ENCODE measurements around the gene TRMT2A. TPM values are rescaled to one million over a fixed set of nuclear protein-coding genes. Genes with fewer than 3 reads are reported as not detected.

Gene TRMT2A
- total and polyA plus RNA-seq, 2 of the 8 experiments (the other 6 are each of a cell fraction or from before 2014, with no cell fraction given) = 44.9 to 50.3 TPM

DNA sequence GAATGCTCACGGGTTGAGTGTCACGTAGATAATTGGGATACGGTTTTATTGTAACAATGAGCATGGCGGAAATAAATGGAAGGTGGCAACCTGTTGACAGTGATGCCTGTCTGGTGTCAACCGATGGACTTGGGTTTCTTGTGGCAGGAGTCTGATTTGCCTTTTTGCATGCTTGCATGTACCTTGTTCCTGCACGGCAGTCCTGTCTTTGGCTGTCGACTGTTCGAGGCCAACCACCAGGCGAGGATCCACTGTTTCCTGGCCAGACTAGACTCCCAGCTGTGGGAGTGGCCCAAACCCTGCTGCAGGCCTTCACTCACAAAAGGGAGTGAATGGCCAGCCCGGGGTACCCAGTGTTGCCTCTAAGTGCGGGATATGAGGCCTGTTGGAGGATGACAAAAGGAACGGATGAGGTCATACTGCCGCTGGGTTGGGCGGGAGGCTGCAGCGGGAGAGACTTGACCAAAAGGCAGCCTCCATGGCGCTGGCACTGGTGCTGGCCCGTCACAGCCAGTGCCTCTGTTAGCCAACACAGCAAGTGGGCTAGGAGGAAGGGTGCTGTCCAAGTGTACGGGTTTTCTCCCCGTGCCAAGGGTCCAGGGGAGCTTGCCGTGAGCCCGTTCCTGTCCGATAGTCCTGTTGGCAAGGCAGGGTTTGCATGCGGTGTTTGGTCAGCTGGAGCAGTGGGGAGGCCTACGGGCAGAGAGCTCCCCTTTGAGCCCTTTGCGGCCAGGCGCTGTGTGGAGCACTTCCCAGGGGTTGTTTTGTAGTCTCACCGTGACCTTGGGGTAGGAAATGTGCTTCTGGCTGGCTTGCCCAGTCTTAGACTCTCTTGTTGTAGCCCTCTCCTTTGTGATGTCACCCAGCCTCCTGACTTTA, 36.0 kb downstream of the TRMT2A start:
- Histone ChIP-seq H3K4me3 (ENCODE audit: extremely low read depth in 1 of 4, insufficient read depth in 2 of 4, low read depth in 3 of 4, low read length in 4 of 4) (peak overlapping the region; percentile 81 to 99 (median 92)), H3K4me2 (ENCODE audit: insufficient read depth in 1 of 2, low read depth in 2 of 2, low read length in 2 of 2) (peak overlapping the region; percentile 87 to 99), H3K14ac (ENCODE audit: insufficient read length) (no peak overlapping the region), H3K18ac (ENCODE audit: extremely low read depth, low read length) (peak overlapping the region; percentile 78; the same call in 1 of the 2 replicates), H2BK15ac (ENCODE audit: low read length) (0 out of 2 replicates have a peak overlapping the region, but pooled peaks have one; percentile 74), H3K23me2 (ENCODE audit: low read depth, low read length) (peaks cover 9% of the 10 kb centered on the region), H4K91ac (replicated peaks; ENCODE audit: insufficient read length, low read length) (peak overlapping the region; percentile 22), H2BK5ac (ENCODE audit: low read depth, low read length) (peak overlapping the region; percentile 89), H3K9ac (replicated peaks in 1 of 4; ENCODE audit: extremely low read depth in 1 of 4, low read depth in 3 of 4, low read length in 3 of 4) (peak overlapping the region; percentile 67 to 98 (median 96)), H2AFZ (ENCODE audit: low read length) (no peak overlapping the region), H4K5ac (ENCODE audit: insufficient read length, low read depth, low read length) (peak overlapping the region; percentile 66), H2BK20ac (ENCODE audit: low read length) (no peak overlapping the region), H2AK5ac (ENCODE audit: low read depth, low read length) (peak overlapping the region; percentile 98), H3K27me3 (replicated peaks in 1 of 4; ENCODE audit: control insufficient read depth in 3 of 4, extremely low read depth in 1 of 4, insufficient read depth in 3 of 4, low read length in 3 of 4) (no peaks in the 10 kb centered on the region), H3K23ac (ENCODE audit: insufficient read length) (no peak overlapping the region), H3K27ac (ENCODE audit: low read depth, low read length) (peak overlapping the region; percentile 79), H4K8ac (ENCODE audit: extremely low read depth, insufficient read depth, low read length) (peak overlapping the region; percentile 94), H3K4ac (replicated peaks; ENCODE audit: insufficient read length, low read depth, low read length) (peak overlapping the region; percentile 46), H3K79me2 (ENCODE audit: control insufficient read depth in 1 of 2, insufficient read depth in 2 of 2, low read length in 2 of 2) (peaks cover 27 to 57% of the 10 kb centered on the region in 2 experiments), H2BK120ac (replicated peaks; ENCODE audit: low read depth, low read length) (no peak overlapping the region), H3K56ac (replicated peaks; ENCODE audit: insufficient read length, low read depth, low read length) (peak overlapping the region; percentile 24), H4K20me1 (replicated peaks in 1 of 2; ENCODE audit: control insufficient read depth in 1 of 2, insufficient read depth in 2 of 2, low read length in 2 of 2) (peaks cover 17 to 34% of the 10 kb centered on the region in 2 experiments), H3K79me1 (ENCODE audit: low read depth, low read length) (peaks cover 23% of the 10 kb centered on the region), H3K4me1 (replicated peaks in 1 of 4; ENCODE audit: control insufficient read depth in 3 of 4, insufficient read depth in 4 of 4, low read length in 3 of 4) (peaks cover 3 to 19% (median 11%) of the 10 kb centered on the region in 4 experiments), H2BK12ac (ENCODE audit: low read depth, low read length) (no peak overlapping the region), H3K9me3 (ENCODE audit: insufficient read depth in 2 of 2, low read depth in 1 of 2, low read length in 1 of 2) (no peaks in the 10 kb centered on the region), H3K36me3 (ENCODE audit: control insufficient read depth in 2 of 4, insufficient read depth in 4 of 4, low read length in 3 of 4) (peaks cover under 1 to 6% (median 5%) of the 10 kb centered on the region in 4 experiments; a peak in 5 of 8 replicates)
- 32% methylated on average over 27 of the region's 27 CpGs; no CpG with 5 or more reads in 1 of the 2 experiments for WGBS, 2 experiments (ENCODE audit: extremely low coverage in 1 of 2, insufficient coverage in 1 of 2, insufficient read length in 1 of 2, insufficient replicate concordance in 2 of 2, low coverage in 1 of 2, low lambda C conversion rate in 2 of 2, missing lambda C conversion rate in 1 of 2)
- peak in 1 of 2 experiments; percentile 31 for DNase-seq (ENCODE audit: low read depth in 1 of 2, low spot score in 2 of 2)
- FAIRE-seq = no peak
- ChIA-PET POLR2A (ENCODE audit: partially characterized antibody) (interaction anchor here (0.7 to 29.4 kb wide), 12 partner anchors 10 to 190 kb away, joined by 3 to 598 read pairs (median 3); partner anchors contain the start of genes RANBP1 and TRMT2A), CTCF (ENCODE audit: partially characterized antibody) (interaction anchor here (0.7 to 3.0 kb wide), 4 partner anchors 20 to 119 kb away, joined by 3 to 9 read pairs (median 4); no protein-coding TSS in a partner anchor)
- TF ChIP-seq POU5F1 (IDR thresholded peaks at IDR 0.05; ENCODE audit: low read depth, low read length) = no peak
- no peak for TF ChIP-seq RBBP5 (IDR thresholded peaks at IDR 0.05; ENCODE audit: borderline replicate concordance, low read depth, low read length)
- peak in 1 of 2 experiments; percentile 27; a peak in 1 of 4 replicates for TF ChIP-seq HDAC2 (IDR thresholded peaks at IDR 0.05; ENCODE audit: borderline replicate concordance in 1 of 2, low read depth in 2 of 2, low read length in 2 of 2)
- 0 out of 2 replicates have a peak, but pooled peaks have one; percentile 7 for TF ChIP-seq PHF8 (conservative IDR thresholded peaks at IDR 0.05; ENCODE audit: low read depth, low read length)
- no peak for TF ChIP-seq NANOG (IDR thresholded peaks at IDR 0.05; ENCODE audit: insufficient read depth, low read depth, low read length, poor library complexity, severe bottlenecking)
- TF ChIP-seq BCL11A (IDR thresholded peaks at IDR 0.05; ENCODE audit: low read depth in 2 of 2, low read length in 2 of 2) = no peak
- TF ChIP-seq JUND (IDR thresholded peaks at IDR 0.05; ENCODE audit: low read length) = no peak
- no peak for TF ChIP-seq KDM1A (IDR thresholded peaks at IDR 0.05; ENCODE audit: borderline replicate concordance, low read length)
- TF ChIP-seq POLR2A (IDR thresholded peaks at IDR 0.05; ENCODE audit: control extremely low read depth in 1 of 2, low read depth in 2 of 2, low read length in 2 of 2) = peak; percentile 27 to 79
- peak; percentile 87 for TF ChIP-seq SAP30 (IDR thresholded peaks at IDR 0.05; ENCODE audit: insufficient read depth, insufficient replicate concordance, low read length)
